Measurements from ENCODE around the gene MCTS1.

- TF ChIP-seq CTCF (IDR thresholded peaks at IDR 0.05) = no peak
- TF ChIP-seq POLR2A (IDR thresholded peaks at IDR 0.05; ENCODE audit: low read depth) = no peak
Measured at GRCh38 chrX:120614816-120615215, 10.9 kb downstream of the MCTS1 start.

All from esophagus muscularis mucosa (tissue), 3 donors.